ENCODE data around the gene TMIGD1. TPM values are rescaled to one million over a fixed set of nuclear protein-coding genes. Genes with fewer than 3 reads are reported as not detected.

The TMIGD1 gene
- total RNA-seq (2014; rRNA removed; shearing (Covaris generic); ENCODE audit: low replicate concordance), result not detected in 2 replicates

- H3K9me3 ChIP-seq (ENCODE audit: low read length), result no peaks in the 10 kb centered on the region
- no peaks in the 10 kb centered on the region for H3K27me3 ChIP-seq (ENCODE audit: low read length)
- no peaks in the 10 kb centered on the region for H3K36me3 ChIP-seq (ENCODE audit: insufficient read depth, low read length)
- H3K9me2 ChIP-seq (replicated peaks; ENCODE audit: insufficient read depth, low read length), result no peaks in the 10 kb centered on the region
- no peak within 1 kb of the TSS for H3K4me3 ChIP-seq (ENCODE audit: low read length)
- no peaks in the 10 kb centered on the region for H4K20me1 ChIP-seq (ENCODE audit: insufficient read depth, low read depth, low read length)
- 0 out of 2 replicates have a peak within 1 kb of the TSS, but pooled peaks have one; percentile 37 for H2AFZ ChIP-seq (ENCODE audit: low read length)
- DNase-seq, result no peak
- H3K9ac ChIP-seq (ENCODE audit: low read length), result no peak within 1 kb of the TSS
- peak within 1 kb of the TSS; percentile 89 for H3K27ac ChIP-seq (ENCODE audit: low read length)
- H3K79me2 ChIP-seq (ENCODE audit: low read length), result no peaks in the 10 kb centered on the region
- no peak within 1 kb of the TSS for H3K4me2 ChIP-seq (ENCODE audit: low read depth, low read length, poor library complexity, severe bottlenecking)
- H3K4me1 ChIP-seq (ENCODE audit: low read length), result peaks cover 25% of the 10 kb centered on the region
Observed at GRCh38 chr17:30333503-30334360, at the start of gene TMIGD1. Gene TMIGD1, minus strand, starts transcription at chr17:30334057. Its CDS starts 1,924 bp downstream, at chr17:30332133.

DNA sequence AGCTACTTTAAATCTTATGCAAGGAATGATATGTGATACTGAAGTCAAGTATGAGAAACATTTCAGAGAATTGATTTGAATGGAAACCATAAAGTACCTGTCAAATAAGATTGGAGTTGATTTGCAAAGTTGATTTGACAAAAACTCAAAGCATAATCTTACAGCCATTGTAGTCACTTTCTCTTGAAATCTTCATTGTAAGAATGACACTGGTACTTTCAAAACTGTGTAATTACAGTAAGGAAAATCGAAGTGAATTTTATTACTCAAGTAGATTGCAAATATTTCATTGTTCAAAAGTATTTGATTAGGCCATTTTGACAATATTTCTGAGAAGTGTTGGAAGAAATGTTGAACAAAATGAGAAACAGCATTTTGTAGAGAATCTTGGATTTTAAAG is 48.5 kb upstream of the TMIGD1 start:
- H3K9ac ChIP-seq (ENCODE audit: low read length), result no peak overlapping the region
- DNase-seq, result no peak
- no peaks in the 10 kb centered on the region for H3K27me3 ChIP-seq (ENCODE audit: low read length)
- peaks cover 4% of the 10 kb centered on the region; the same call in 1 of the 2 replicates for H3K36me3 ChIP-seq (ENCODE audit: insufficient read depth, low read length)
- H3K27ac ChIP-seq (ENCODE audit: low read length), result no peak overlapping the region
- H3K4me3 ChIP-seq (ENCODE audit: low read length), result no peak overlapping the region
- no peak overlapping the region for H3K4me2 ChIP-seq (ENCODE audit: low read depth, low read length, poor library complexity, severe bottlenecking)
- H3K79me2 ChIP-seq (ENCODE audit: low read length), result no peaks in the 10 kb centered on the region
- no peak overlapping the region for H2AFZ ChIP-seq (ENCODE audit: low read length)
- peaks cover 28% of the 10 kb centered on the region for H4K20me1 ChIP-seq (ENCODE audit: insufficient read depth, low read depth, low read length)
- peaks cover 30% of the 10 kb centered on the region for H3K4me1 ChIP-seq (ENCODE audit: low read length)
- no peaks in the 10 kb centered on the region for H3K9me2 ChIP-seq (replicated peaks; ENCODE audit: insufficient read depth, low read length)
- H3K9me3 ChIP-seq (ENCODE audit: low read length), result no peaks in the 10 kb centered on the region

DNA sequence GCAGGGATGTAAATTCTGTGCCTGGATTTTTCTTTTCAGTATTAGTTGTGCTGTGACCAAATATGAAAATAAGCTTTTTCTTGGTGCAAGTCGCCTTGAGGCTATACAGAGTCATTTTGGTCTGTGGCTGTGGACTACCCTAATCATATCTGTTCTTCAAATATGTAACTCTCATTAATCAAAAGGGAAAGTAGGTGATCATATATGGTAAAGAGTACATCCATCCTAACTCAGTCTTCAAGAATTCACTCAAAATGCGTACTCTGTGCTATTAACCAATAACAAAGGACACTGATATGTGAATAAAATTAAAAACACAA is 47.4 kb upstream of the TMIGD1 start:
- Histone ChIP-seq H4K20me1 (ENCODE audit: insufficient read depth, low read depth, low read length) (peaks cover 28% of the 10 kb centered on the region), H3K27me3 (ENCODE audit: low read length) (no peaks in the 10 kb centered on the region), H3K27ac (ENCODE audit: low read length) (no peak overlapping the region), H2AFZ (ENCODE audit: low read length) (no peak overlapping the region), H3K4me1 (ENCODE audit: low read length) (peaks cover 38% of the 10 kb centered on the region), H3K9me3 (ENCODE audit: low read length) (no peaks in the 10 kb centered on the region), H3K4me2 (ENCODE audit: low read depth, low read length, poor library complexity, severe bottlenecking) (peak overlapping the region; percentile 94), H3K4me3 (ENCODE audit: low read length) (no peak overlapping the region), H3K9ac (ENCODE audit: low read length) (no peak overlapping the region), H3K36me3 (ENCODE audit: insufficient read depth, low read length) (peaks cover 3% of the 10 kb centered on the region; the same call in 1 of the 2 replicates), H3K9me2 (replicated peaks; ENCODE audit: insufficient read depth, low read length) (no peaks in the 10 kb centered on the region), H3K79me2 (ENCODE audit: low read length) (no peaks in the 10 kb centered on the region)
- DNase-seq, result no peak

GRCh38 chr17:30380643-30381339 is 46.9 kb upstream of the TMIGD1 start:
- no peaks in the 10 kb centered on the region for H3K27me3 ChIP-seq (ENCODE audit: low read length)

DNA sequence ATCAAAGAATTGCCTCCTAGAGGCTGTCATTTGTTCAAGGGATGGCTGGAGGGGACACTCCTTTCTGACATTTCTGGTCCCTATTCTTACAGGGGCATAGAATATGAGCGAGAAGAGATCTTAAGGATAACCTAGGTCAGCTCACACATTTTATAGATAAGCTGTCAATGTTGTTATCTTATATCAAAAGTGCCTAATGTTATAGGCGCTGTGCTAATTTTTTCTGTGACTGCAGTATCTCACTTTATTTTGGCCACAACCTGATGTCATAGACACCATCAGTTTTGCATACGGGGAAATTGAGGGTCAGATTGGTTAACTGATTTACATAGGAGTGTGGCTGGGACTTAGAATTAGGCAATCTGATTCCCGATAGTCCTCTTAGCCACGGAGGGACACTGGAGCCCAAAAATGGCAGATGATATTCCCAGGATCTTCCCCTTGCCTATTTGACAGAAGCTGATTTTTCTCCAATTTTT is 46.1 kb upstream of the TMIGD1 start:
- H3K9me2 ChIP-seq (replicated peaks; ENCODE audit: insufficient read depth, low read length), result no peaks in the 10 kb centered on the region
- H3K27ac ChIP-seq (ENCODE audit: low read length), result no peak overlapping the region
- H3K36me3 ChIP-seq (ENCODE audit: insufficient read depth, low read length), result no peaks in the 10 kb centered on the region
- H2AFZ ChIP-seq (ENCODE audit: low read length), result no peak overlapping the region
- H3K4me1 ChIP-seq (ENCODE audit: low read length), result peaks cover 39% of the 10 kb centered on the region
- peak; percentile 76 for DNase-seq
- peak overlapping the region; percentile 77 for H3K9ac ChIP-seq (ENCODE audit: low read length)
- H3K79me2 ChIP-seq (ENCODE audit: low read length), result no peaks in the 10 kb centered on the region
- H3K4me3 ChIP-seq (ENCODE audit: low read length), result peak overlapping the region; percentile 80
- no peaks in the 10 kb centered on the region for H3K27me3 ChIP-seq (ENCODE audit: low read length)
- no peaks in the 10 kb centered on the region for H3K9me3 ChIP-seq (ENCODE audit: low read length)
- peaks cover 28% of the 10 kb centered on the region for H4K20me1 ChIP-seq (ENCODE audit: insufficient read depth, low read depth, low read length)
- peak overlapping the region; percentile 94 for H3K4me2 ChIP-seq (ENCODE audit: low read depth, low read length, poor library complexity, severe bottlenecking)

More at GRCh38 chr17:30380643-30381339, 46.9 kb upstream of the TMIGD1 start:
- H3K36me3 ChIP-seq (ENCODE audit: insufficient read depth, low read length), result no peaks in the 10 kb centered on the region
- no peak overlapping the region for H3K27ac ChIP-seq (ENCODE audit: low read length)
- no peak for DNase-seq
- peaks cover 39% of the 10 kb centered on the region for H3K4me1 ChIP-seq (ENCODE audit: low read length)
- H3K9ac ChIP-seq (ENCODE audit: low read length), result no peak overlapping the region
- peak overlapping the region; percentile 80; the same call in 1 of the 2 replicates for H3K4me3 ChIP-seq (ENCODE audit: low read length)
- H3K9me3 ChIP-seq (ENCODE audit: low read length), result no peaks in the 10 kb centered on the region
- H3K79me2 ChIP-seq (ENCODE audit: low read length), result no peaks in the 10 kb centered on the region
- peak overlapping the region; percentile 94 for H3K4me2 ChIP-seq (ENCODE audit: low read depth, low read length, poor library complexity, severe bottlenecking)
- H2AFZ ChIP-seq (ENCODE audit: low read length), result no peak overlapping the region
- peaks cover 28% of the 10 kb centered on the region for H4K20me1 ChIP-seq (ENCODE audit: insufficient read depth, low read depth, low read length)
- H3K9me2 ChIP-seq (replicated peaks; ENCODE audit: insufficient read depth, low read length), result no peaks in the 10 kb centered on the region

DNA sequence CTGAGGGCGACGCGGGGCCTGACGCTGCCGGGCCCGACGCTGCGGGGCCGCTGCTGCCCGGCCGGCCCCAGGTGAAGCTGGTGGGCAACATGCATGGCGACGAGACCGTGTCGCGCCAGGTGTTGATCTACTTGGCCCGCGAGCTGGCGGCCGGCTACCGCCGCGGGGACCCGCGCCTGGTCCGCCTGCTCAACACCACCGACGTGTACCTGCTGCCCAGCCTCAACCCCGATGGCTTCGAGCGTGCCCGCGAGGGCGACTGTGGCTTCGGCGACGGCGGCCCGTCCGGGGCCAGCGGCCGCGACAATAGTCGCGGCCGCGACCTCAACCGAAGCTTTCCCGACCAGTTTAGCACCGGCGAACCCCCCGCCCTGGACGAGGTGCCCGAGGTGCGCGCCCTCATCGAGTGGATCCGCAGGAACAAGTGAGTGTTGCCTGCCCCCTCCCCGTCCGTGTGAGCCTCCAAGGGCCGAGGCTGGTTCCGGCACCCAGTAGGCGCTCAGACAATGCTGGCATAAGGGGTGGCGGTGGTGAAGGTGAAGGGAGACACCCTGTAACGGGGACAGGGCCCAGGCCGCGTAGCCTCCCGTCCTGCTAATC is 45.5 kb upstream of the TMIGD1 start:
- Histone ChIP-seq H3K9me3 (ENCODE audit: low read length) (no peaks in the 10 kb centered on the region), H3K4me2 (ENCODE audit: low read depth, low read length, poor library complexity, severe bottlenecking) (peak overlapping the region; percentile 94), H2AFZ (ENCODE audit: low read length) (peak overlapping the region; percentile 95), H3K36me3 (ENCODE audit: insufficient read depth, low read length) (no peaks in the 10 kb centered on the region), H3K9ac (ENCODE audit: low read length) (peak overlapping the region; percentile 77), H3K4me3 (ENCODE audit: low read length) (peak overlapping the region; percentile 80), H3K27ac (ENCODE audit: low read length) (no peak overlapping the region), H3K9me2 (replicated peaks; ENCODE audit: insufficient read depth, low read length) (no peaks in the 10 kb centered on the region), H3K27me3 (ENCODE audit: low read length) (no peaks in the 10 kb centered on the region), H3K79me2 (ENCODE audit: low read length) (no peaks in the 10 kb centered on the region), H4K20me1 (ENCODE audit: insufficient read depth, low read depth, low read length) (peaks cover 28% of the 10 kb centered on the region), H3K4me1 (ENCODE audit: low read length) (peaks cover 39% of the 10 kb centered on the region)
- no peak for DNase-seq

DNA sequence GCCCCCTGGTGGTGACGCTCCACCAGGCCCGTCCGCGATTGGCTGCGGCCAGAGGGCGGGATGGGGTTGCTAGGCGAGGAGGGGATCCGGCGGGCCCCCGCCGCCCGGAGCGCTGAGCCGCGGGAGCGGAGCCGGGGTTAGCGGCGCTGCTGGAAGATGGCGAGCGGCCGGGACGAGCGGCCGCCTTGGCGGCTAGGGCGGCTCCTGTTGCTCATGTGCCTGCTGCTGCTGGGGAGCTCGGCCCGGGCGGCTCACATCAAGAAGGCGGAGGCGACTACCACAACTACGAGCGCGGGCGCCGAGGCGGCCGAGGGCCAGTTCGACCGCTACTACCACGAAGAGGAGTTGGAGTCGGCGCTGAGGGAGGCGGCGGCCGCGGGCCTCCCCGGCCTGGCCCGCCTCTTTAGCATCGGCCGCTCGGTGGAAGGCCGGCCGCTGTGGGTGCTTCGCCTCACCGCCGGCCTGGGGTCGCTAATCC is 45.0 kb upstream of the TMIGD1 start, which contains the start of gene CPD:
Gene CPD (plus strand): TSS at position 103 of the 478 bp plus-strand sequence. CDS start 54 bp downstream, at position 157.
- Histone ChIP-seq H3K4me1 (ENCODE audit: low read length) (peaks cover 39% of the 10 kb centered on the region), H4K20me1 (ENCODE audit: insufficient read depth, low read depth, low read length) (peaks cover 28% of the 10 kb centered on the region), H3K27ac (ENCODE audit: low read length) (no peak within 1 kb of the TSS), H3K27me3 (ENCODE audit: low read length) (no peaks in the 10 kb centered on the region), H3K4me2 (ENCODE audit: low read depth, low read length, poor library complexity, severe bottlenecking) (peak within 1 kb of the TSS; percentile 94), H3K36me3 (ENCODE audit: insufficient read depth, low read length) (no peaks in the 10 kb centered on the region), H3K4me3 (ENCODE audit: low read length) (peak within 1 kb of the TSS; percentile 80), H3K9me2 (replicated peaks; ENCODE audit: insufficient read depth, low read length) (no peaks in the 10 kb centered on the region), H2AFZ (ENCODE audit: low read length) (peak within 1 kb of the TSS; percentile 95), H3K9ac (ENCODE audit: low read length) (peak within 1 kb of the TSS; percentile 77), H3K79me2 (ENCODE audit: low read length) (no peaks in the 10 kb centered on the region), H3K9me3 (ENCODE audit: low read length) (no peaks in the 10 kb centered on the region)
- peak; percentile 97 for DNase-seq

All from Karpas-422 (cell line).